HG03108 (cell line): ENCODE measurements around the gene DCTN4.
"Not testable (repeated sequence)": the region's sequence is repeated elsewhere in the genome, so short reads cannot be mapped to it uniquely, and the experiment has no call there.

ENCODE experiments used
- ATAC-seq: cut with Tn5 transposase; IDR thresholded peaks from one replicate; pipeline ENCODE4 v1.9.1; 2021; ENCODE audit warnings: moderate library complexity; ENCODE audit not compliant: unreplicated experiment

DCTN4 gene

DNA sequence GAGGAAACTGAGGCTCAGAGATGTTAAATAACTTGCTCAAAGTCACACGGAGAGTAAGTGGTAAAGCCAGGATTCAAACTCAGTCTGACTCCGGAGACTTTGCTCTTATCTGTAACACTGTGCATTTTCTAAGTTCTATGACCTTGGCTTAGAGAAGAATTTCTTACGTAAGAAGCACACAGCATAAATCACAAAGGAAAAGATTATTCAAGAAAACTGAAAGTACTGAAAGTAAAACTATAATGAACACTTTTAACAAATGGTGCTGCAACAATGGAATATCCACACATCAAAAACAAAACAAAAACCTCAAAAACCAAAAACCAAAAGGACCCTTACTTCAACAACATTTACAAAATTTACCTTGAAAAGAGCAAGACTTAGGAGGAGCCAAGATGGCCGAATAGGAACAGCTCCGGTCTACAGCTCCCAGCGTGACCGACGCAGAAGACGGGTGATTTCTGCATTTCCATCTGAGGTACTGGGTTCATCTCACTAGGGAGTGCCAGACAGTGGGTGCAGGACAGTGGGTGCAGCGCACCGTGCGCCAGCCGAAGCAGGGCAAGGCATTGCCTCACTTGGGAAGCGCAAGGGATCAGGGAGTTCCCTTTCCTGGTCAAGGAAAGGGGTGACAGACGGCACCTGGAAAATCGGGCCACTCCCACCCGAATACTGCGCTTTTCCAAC, 16.2 kb downstream of the DCTN4 start:
- ATAC-seq: not testable (repeated sequence)

DNA sequence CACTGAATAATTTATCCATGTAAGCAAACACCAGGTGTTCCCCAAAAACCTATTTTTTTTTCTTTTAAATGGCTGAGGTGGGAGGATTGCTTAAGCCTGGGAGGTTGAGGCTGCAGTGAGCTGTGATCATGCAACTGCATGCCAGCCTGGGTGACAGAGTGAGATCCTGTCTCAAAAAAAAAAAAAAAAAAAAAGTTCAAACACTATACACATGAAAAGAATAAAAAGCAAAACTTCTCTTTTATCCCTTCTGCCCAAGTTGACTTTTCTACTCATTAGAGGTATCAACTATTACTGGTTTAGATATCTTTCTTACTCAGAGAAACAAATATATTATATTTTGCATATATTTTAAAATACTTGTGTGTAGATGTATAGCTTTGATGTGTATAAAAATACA, 17.8 kb downstream of the DCTN4 start:
- no peak for ATAC-seq

GRCh38 chr5:150738862-150739261, 20.0 kb downstream of the DCTN4 start:
- no peak for ATAC-seq

DNA sequence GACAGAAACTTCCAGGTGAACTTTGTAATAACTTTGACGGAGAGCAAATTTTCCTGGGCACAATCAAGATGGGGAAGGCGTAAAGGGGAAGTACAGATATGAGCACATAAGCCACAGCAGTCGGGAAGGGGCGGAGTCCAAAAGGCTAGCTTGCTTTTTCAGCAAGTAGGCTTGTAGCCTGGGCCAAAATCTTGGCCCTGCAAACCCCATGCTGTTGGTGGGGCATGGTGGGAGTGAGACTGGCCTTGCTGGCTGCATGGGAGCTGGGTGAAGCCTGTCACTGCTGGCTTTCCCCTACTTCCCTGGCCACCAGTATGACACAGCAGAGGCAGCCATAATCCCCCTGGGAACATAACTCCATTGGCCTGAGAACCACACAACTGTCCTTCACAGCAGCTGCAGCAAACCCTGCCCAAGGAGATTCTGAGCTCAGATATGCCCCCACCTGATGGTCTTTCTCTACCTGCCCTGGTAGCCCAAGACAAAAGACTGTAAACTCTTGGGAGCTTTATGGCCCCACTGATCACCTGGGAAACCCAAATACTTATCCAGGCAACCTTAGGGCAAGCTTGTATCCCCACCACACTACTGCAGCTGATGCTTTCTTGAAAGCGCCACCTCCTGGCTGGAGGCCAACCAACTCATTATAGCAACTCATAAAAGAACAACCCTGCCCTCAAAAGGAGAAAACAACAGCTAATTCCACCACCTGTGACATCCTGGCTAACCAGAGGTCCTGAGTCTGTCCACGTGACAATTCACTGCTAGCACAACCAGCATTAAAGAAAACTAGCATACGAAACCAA, 24.0 kb downstream of the DCTN4 start:
- peak; percentile 82 for ATAC-seq

DNA sequence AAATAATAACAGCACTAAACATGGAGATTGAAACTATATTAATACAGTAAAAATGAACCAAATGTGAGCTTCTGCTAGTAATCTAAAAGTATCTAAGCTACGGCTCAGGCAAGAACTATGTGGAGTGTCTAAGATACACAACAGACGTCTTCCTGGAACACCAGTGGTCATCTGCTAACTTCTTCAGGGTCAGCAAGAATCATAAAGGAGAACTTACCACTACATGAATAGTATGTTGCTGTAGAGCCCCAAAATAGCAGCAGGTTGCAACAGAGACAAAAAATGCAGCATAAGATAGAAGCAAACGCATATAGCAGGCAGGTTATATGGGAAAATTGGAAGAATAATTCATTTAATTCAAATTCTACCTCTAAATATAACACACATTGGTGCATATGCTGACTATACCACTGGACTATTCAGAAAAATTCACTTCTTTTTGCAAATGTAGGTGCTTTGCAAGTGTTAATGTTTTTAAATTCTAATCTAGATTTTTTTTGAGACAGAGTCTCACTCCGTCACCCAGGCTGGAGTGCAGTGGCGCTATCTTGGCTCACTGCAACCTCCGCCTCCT, 27.1 kb downstream of the DCTN4 start:
- ATAC-seq: no peak

- ATAC-seq: no peak
Observed at GRCh38 chr5:150729859-150730258, 29.0 kb downstream of the DCTN4 start.

GRCh38 chr5:150723845-150724244, 35.0 kb downstream of the DCTN4 start:
- ATAC-seq: no peak

GRCh38 chr5:150710165-150710564, 48.7 kb downstream of the DCTN4 start:
- ATAC-seq: no peak

DNA sequence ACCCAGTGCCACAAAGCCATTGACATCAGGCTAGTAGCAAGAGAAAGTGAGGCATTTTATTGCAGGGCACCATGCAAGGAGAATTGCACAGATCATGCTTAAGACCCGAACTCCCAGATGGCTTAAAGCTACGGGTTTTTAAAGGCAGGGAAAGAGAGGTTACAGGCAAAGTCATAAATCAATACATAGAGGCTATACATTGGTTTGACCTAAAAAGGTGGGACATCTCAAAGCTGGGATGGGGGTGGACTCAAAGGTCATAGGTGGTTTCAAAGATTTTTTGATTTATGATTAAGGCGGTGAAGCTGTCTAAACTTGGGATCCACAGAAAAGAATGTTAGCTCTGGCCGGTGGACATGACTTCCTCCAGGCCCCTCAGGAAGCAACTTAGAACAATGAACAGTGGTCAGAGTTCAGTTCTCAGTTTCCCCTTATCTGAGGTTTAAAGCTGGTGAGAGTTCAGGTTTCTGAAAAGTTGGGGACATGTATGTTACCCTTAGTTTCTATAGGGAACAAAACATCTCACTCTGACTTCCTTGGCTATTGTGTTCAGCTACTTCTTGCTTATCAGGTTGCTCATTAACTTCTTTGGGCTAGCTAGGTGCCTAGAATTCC, 51.9 kb downstream of the DCTN4 start:
- no peak for ATAC-seq

DNA sequence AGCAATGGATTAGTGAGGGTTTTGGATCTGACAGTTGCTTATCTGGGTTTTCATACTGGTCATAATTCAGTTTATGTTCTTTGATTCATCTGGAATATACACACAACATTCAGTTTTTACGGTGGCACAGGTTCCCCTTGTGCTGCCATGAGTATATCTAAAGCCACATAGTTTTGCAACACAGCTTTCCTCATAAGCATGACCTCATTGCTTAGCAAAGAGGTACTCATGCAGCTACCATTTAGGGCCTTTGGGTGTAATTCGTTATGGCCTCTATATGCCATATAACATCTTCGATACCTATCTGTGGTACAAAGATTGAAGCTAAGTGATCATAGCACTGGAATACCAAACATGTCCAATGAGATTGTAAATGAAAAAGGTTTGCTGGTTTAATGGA, 55.1 kb downstream of the DCTN4 start:
- no peak for ATAC-seq

DNA sequence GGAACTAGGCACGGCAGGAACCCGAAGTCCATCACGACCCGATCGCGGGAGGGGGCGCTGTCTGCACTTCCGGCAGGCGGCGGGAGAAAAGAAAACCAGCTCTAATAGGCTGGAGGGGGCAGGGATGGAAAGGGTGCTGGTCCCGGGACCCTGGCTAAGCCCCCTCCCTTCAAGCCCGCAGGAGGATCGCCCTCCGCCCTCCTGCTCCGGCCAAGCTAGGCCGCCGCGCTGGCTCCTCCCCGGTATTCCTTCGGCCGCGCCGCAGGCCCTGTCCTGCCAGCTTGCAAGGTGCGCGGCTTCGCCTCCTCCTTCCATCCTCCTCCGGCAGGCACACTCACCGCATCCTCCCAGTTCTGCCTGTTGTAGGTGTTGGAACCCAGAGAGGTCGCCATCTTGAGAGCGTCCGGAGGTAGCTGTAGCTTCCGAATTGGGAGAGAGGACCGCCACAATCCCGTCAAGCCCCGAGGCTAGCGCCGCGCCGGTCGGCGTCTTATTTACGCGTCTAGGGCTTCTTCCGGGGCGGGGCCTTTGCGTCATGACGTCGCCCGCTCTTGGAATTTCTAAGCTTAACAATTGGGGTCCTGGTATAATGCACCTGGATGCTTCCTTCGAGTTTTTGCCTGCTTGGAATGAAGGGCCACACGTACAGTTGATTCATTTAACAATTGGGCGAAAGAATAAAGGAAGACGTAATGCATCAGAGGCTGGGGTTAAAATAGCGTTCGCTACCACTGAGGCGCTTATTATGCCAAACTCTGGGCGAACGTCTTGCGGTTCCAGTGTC, 58.0 kb downstream of the DCTN4 start, which contains the start of gene RBM22:
RBM22 (minus strand) TSS at position 469 of the 784 bp plus-strand sequence; CDS start at position 392, 77 bp downstream.
- ATAC-seq: peak; percentile 96

GRCh38 chr5:150700246-150700593, 58.6 kb downstream of the DCTN4 start:
- peak; percentile 7 for ATAC-seq

DNA sequence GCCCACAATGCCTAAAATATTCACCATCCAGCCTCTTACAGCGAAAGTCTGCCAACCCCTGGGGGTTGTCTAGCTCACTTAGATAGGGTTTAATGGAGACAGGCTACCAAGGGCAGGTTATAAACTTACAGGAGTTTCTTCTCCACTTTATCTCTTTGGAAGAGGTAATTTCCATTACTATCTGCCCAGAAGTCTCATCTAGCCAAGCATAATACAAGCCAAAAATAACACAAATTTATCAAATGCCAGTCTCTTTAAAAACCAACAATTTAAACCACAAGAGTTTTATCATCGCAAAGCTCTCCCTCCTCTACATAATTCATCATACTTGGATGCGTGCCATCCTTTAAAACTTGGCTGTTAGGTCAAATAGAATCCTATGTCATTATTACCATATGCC, 64.2 kb downstream of the DCTN4 start:
- ATAC-seq: no peak

GRCh38 chr5:150692276-150692675, 66.5 kb downstream of the DCTN4 start:
- ATAC-seq: no peak

- ATAC-seq: no peak
Observed at GRCh38 chr5:150690760-150691159, 68.1 kb downstream of the DCTN4 start.

GRCh38 chr5:150689120-150689519, 69.7 kb downstream of the DCTN4 start:
- ATAC-seq: no peak

DNA sequence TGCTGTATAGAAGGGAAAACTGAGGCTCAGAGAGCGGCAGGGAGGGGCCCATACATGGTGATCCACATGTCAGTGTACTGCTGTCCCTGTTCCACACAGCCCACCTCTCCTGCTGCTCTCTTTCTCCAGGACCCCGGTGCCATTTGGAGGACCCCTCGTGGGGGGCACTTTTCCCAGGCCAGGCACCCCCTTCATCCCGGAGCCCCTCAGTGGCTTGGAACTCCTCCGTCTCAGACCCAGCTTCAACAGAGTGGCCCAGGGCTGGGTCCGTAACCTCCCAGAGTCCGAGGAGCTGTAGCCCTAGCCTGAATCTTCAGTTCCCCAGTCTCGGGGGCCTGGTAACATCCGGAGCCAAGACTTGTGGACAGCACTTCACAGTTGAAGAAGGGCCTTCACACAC, 82.2 kb downstream of the DCTN4 start:
- ATAC-seq: no peak

DNA sequence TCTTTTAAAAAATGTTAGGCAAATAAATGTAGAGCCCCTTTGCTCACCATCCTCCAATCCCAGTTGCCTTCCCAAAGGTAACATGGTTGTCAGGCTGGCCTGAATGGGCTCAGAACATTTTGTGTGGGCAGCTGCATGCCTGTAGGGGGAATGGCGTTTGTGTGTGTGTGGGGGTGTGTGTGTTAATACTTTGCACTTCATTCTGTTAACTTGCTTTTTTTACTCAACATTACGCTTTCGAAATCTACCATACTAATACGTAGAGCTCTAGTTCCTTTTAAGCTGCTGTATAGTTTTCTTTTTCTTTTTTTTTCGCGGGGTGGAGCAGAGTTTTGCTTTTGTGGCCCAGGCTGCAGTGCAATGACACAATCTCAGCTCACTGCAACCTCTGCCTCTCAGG, 83.7 kb downstream of the DCTN4 start:
- no peak for ATAC-seq

DNA sequence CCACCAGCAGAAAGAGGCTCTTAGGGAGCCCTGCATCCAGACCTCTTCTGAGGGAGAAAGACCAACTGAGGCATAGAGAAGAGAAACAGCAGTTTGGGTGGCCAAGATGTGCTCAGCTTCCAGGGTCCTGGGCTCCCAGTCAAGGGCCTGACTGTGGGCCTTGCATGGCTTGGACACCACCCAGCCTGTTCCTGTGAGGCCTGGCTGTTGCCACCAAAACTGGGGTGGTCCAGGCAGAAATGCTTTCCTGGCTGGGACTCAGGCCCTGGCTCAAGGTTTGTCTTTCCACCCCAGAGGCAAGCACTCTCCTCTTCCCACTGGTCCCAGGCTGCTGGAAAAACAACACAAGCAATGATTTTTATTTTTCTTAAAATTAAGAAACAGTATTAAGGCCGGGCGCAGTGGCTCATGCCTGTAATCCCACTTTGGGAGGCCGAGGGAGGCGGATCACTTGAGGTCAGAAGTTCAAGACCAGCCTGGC, 84.4 kb downstream of the DCTN4 start:
- no peak for ATAC-seq

GRCh38 chr5:150672884-150673275, 85.9 kb downstream of the DCTN4 start:
- no peak for ATAC-seq
